WTC11 (cell line): Measurements from ENCODE around the gene PRRX1. TPM values are rescaled to one million over a fixed set of nuclear protein-coding genes. Genes with fewer than 3 reads are reported as not detected.

Experiments
- ATAC-seq: fragments of 200-7000 bp; cut with Tn5 transposase; 2 replicates; pipeline ENCODE4 v1.10.0; 2021; ENCODE audit warnings: mild to moderate bottlenecking, moderate library complexity
- CTCF ChIA-PET: fragments of 300-600 bp; sonication (Branson Sonifier 250); formaldehyde crosslinking; loops from one replicate; lab custom pipeline; 2021; ENCODE audit warnings: antibody characterized with exemption; lab: Charles Lee
- POLR2A ChIA-PET: fragments of 350-600 bp; sonication (Branson Sonifier 250); formaldehyde crosslinking; loops from one replicate; lab custom pipeline; 2021; ENCODE audit warnings: antibody characterized with exemption; lab: Charles Lee
- DNase-seq: peaks from one replicate; pipeline ENCODE4 v3.0.0; 2021; ENCODE audit warnings: low spot score
- H3K27ac Mint-ChIP-seq: 2 replicates; pipeline ENCODE4 v1.8.0; 2021; ENCODE audit warnings: mixed read lengths
- H3K27me3 Mint-ChIP-seq: 2 replicates; pipeline ENCODE4 v1.8.0; 2021; ENCODE audit warnings: low read depth, mild to moderate bottlenecking, moderate library complexity, mixed read lengths
- H3K36me3 Mint-ChIP-seq: 2 replicates; pipeline ENCODE4 v1.8.0; 2021; ENCODE audit warnings: mixed read lengths
- H3K4me1 Mint-ChIP-seq: 2 replicates; pipeline ENCODE4 v1.8.0; 2022; ENCODE audit warnings: mixed read lengths
- H3K4me3 Mint-ChIP-seq: 2 replicates; pipeline ENCODE4 v1.8.0; 2021; ENCODE audit warnings: mild to moderate bottlenecking, moderate library complexity, mixed read lengths
- H3K9me3 Mint-ChIP-seq: 2 replicates; pipeline ENCODE4 v1.8.0; 2021; ENCODE audit warnings: mixed read lengths
- CTCF ChIP-seq: fragments of 200-600 bp; IDR thresholded peaks from 2 replicates; pipeline ENCODE4 v1.8.0; 2022; ENCODE audit warnings: antibody characterized with exemption
- E2F5 ChIP-seq: sonication (generic); formaldehyde crosslinking; IDR thresholded peaks from 2 replicates; pipeline ENCODE4 v1.8.1; 2022; ENCODE audit warnings: mild to moderate bottlenecking, moderate library complexity, missing genetic modification reagents
- EMX1 ChIP-seq: fragments of 250-450 bp; sonication (Bioruptor Pico); IDR thresholded peaks from 2 replicates; pipeline ENCODE4 v1.8.0; 2021; ENCODE audit warnings: mild to moderate bottlenecking
- ESRRA ChIP-seq: sonication (generic); formaldehyde crosslinking; IDR thresholded peaks from 2 replicates; pipeline ENCODE4 v1.8.1; 2022; ENCODE audit warnings: mild to moderate bottlenecking, missing genetic modification reagents, borderline replicate concordance
- JAZF1 ChIP-seq: fragments of 250-450 bp; sonication (Bioruptor Pico); IDR thresholded peaks from 2 replicates; pipeline ENCODE4 v1.9.0; 2021; ENCODE audit warnings: moderate library complexity, mild to moderate bottlenecking, inconsistent platforms
- NFATC4 ChIP-seq: fragments of 250-450 bp; sonication (Bioruptor Pico); IDR thresholded peaks from 2 replicates; pipeline ENCODE4 v1.9.0; 2021; ENCODE audit warnings: mild to moderate bottlenecking
- RORB ChIP-seq: fragments of 250-450 bp; sonication (Bioruptor Pico); IDR thresholded peaks from 2 replicates; pipeline ENCODE4 v1.9.0; 2021; ENCODE audit warnings: mild to moderate bottlenecking
- ZBTB43 ChIP-seq: sonication (generic); formaldehyde crosslinking; IDR thresholded peaks from 2 replicates; pipeline ENCODE4 v1.8.1; 2023; ENCODE audit warnings: mild to moderate bottlenecking, missing genetic modification reagents
- ZNF219 ChIP-seq: sonication (generic); formaldehyde crosslinking; IDR thresholded peaks from 2 replicates; pipeline ENCODE4 v1.8.0; 2023; ENCODE audit warnings: missing genetic modification reagents, mild to moderate bottlenecking, borderline replicate concordance
- ZNF263 ChIP-seq: sonication (generic); formaldehyde crosslinking; IDR thresholded peaks from 2 replicates; pipeline ENCODE4 v1.8.1; 2022; ENCODE audit warnings: low read depth, mild to moderate bottlenecking, moderate library complexity, missing genetic modification reagents
- total RNA-seq: library from RNA; stranded (reverse); gene quantifications from 3 replicates; pipeline ENCODE4 v1.2.3, GENCODE V29; 2021
- TF ChIP-seq, protein P1 (sequence below): sonication (generic); formaldehyde crosslinking; IDR thresholded peaks from 2 replicates; pipeline ENCODE4 v1.8.1; 2022; ENCODE audit warnings: mild to moderate bottlenecking, missing genetic modification reagents, moderate library complexity, borderline replicate concordance
- TF ChIP-seq, protein P2 (sequence below): fragments of 250-450 bp; sonication (Bioruptor Pico); IDR thresholded peaks from 2 replicates; pipeline ENCODE4 v1.9.0; 2021; ENCODE audit warnings: mild to moderate bottlenecking
- TF ChIP-seq, protein P3 (sequence below): sonication (generic); formaldehyde crosslinking; IDR thresholded peaks from 2 replicates; pipeline ENCODE4 v1.8.0; 2022; ENCODE audit warnings: mild to moderate bottlenecking, missing genetic modification reagents
- TF ChIP-seq, protein P4 (sequence below): sonication (generic); formaldehyde crosslinking; IDR thresholded peaks from 2 replicates; pipeline ENCODE4 v1.8.0; 2022; ENCODE audit warnings: mild to moderate bottlenecking, missing genetic modification reagents
- TF ChIP-seq, protein P5 (sequence below): fragments of 250-450 bp; sonication (Bioruptor Pico); IDR thresholded peaks from 2 replicates; pipeline ENCODE4 v1.9.0; 2021; ENCODE audit warnings: mild to moderate bottlenecking
- TF ChIP-seq, protein P6 (sequence below): sonication (generic); formaldehyde crosslinking; IDR thresholded peaks from 2 replicates; pipeline ENCODE4 v1.8.1; 2023; ENCODE audit warnings: mild to moderate bottlenecking, missing genetic modification reagents

Gene PRRX1
- total RNA-seq, 1 experiment from 2014 or later, result 0.31 TPM

DNA sequence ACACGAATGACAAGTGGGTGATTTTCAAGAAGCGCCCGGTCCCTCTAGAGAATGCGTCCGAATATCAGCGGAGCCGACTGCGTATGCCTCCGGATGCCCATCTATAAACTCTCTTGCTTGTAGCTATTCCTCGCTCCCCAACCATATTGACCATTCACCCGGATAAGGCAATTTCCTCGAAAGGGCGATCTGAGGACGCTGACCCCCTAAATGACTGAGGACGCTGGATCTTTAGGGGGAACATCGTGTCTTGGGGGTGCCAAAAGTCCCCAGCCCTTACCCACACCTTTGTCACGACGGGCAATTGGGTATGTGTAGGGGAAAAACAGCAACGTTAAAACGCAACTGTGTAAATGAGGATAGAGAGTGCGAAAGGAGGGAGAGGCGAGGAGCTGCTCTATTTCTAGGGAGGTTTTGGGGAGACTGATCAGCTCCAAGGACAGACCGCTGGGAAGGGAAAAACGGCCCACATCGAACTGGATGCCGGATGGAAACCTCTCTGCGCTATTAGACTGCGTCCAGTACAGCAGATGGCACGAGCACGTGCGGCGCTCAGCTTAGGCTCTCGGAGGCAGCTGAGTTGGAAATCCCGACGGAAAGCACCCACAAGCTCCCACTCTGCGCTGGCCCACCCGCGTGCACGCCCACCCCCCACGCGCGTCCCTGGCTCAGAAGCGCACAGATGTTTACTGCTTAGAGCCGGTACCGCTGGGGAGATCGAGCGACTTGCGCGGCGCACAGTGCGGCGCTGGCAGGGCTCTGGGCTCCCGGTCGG, 2.9 kb upstream of the PRRX1 start (continued):
- TF ChIP-seq, protein P1, sequence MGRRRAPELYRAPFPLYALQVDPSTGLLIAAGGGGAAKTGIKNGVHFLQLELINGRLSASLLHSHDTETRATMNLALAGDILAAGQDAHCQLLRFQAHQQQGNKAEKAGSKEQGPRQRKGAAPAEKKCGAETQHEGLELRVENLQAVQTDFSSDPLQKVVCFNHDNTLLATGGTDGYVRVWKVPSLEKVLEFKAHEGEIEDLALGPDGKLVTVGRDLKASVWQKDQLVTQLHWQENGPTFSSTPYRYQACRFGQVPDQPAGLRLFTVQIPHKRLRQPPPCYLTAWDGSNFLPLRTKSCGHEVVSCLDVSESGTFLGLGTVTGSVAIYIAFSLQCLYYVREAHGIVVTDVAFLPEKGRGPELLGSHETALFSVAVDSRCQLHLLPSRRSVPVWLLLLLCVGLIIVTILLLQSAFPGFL (CRISPR knock-in tag), result no peak

GRCh38 chr1:170661646-170662411, 2.1 kb upstream of the PRRX1 start:
- peak; percentile 27 for ATAC-seq
- TF ChIP-seq NFATC4 (no peak), E2F5 (CRISPR knock-in tag) (no peak), ZBTB43 (CRISPR knock-in tag) (no peak), ZNF263 (CRISPR knock-in tag) (peak; percentile 87; the same call in 1 of the 2 replicates)
- TF ChIP-seq, protein P2, sequence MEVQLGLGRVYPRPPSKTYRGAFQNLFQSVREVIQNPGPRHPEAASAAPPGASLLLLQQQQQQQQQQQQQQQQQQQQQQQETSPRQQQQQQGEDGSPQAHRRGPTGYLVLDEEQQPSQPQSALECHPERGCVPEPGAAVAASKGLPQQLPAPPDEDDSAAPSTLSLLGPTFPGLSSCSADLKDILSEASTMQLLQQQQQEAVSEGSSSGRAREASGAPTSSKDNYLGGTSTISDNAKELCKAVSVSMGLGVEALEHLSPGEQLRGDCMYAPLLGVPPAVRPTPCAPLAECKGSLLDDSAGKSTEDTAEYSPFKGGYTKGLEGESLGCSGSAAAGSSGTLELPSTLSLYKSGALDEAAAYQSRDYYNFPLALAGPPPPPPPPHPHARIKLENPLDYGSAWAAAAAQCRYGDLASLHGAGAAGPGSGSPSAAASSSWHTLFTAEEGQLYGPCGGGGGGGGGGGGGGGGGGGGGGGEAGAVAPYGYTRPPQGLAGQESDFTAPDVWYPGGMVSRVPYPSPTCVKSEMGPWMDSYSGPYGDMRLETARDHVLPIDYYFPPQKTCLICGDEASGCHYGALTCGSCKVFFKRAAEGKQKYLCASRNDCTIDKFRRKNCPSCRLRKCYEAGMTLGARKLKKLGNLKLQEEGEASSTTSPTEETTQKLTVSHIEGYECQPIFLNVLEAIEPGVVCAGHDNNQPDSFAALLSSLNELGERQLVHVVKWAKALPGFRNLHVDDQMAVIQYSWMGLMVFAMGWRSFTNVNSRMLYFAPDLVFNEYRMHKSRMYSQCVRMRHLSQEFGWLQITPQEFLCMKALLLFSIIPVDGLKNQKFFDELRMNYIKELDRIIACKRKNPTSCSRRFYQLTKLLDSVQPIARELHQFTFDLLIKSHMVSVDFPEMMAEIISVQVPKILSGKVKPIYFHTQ (CRISPR knock-in tag), result no peak
- Mint-ChIP-seq H3K4me3 (peak overlapping the region; percentile 75), H3K9me3 (no peaks in the 10 kb centered on the region), H3K27ac (no peak overlapping the region), H3K36me3 (no peaks in the 10 kb centered on the region), H3K27me3 (peaks cover 95% of the 10 kb centered on the region), H3K4me1 (peaks cover 58% of the 10 kb centered on the region)
- ChIA-PET CTCF (interaction anchor here (1.3 kb wide), 1 partner anchor 37 kb away, joined by 3 read pairs; no protein-coding TSS in a partner anchor), POLR2A (no interaction called here)
- DNase-seq, result peak; percentile 53

DNA sequence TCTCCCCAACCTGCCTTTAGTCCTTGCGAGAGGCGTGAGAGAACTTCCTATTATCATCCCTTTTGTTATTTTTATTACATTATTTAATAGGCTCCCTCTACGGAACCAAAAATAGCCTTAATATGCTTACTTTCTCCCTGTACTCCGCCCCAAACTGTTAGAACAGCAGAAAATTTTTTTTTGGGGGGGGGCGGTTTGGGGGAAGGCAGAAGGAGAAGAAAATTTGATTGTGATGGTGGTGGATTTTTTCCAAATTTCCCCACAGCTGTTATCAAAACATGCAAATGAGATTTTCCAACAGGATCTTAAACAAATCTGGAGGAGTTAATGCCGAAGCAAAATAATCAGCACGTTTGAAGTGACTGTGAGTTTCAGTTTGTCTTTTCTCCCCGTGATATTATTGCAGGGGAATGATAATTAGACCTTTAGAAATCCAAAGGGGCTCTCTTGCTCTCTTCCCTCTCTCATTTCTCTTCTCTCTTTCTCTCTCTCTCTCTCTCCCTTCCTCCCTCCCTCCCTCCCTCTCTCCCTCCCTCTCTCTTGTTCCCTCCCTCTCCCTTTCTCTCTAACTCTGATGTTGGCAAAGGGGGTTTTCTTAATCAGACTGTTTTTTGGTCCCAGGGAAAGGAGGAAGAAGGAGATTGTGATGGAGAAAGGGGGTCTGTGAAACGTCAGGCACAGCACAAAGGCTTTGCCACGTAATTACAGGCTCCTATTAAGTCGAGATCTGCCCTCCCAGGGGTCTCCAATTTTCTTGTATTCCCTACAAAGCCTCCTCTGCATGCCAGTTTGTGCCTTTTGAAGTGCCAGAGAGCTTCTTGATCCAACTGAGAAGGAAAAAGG, 1.1 kb upstream of the PRRX1 start:
- ATAC-seq (no peak), DNase-seq (no peak)
- CTCF ChIA-PET, result interaction anchor here (1.2 kb wide), 1 partner anchor 26 kb away, joined by 4 read pairs; no protein-coding TSS in a partner anchor
- H3K27me3 Mint-ChIP-seq, result peaks cover 100% of the 10 kb centered on the region
- no peak overlapping the region for H3K27ac Mint-ChIP-seq
- peak overlapping the region; percentile 75 for H3K4me3 Mint-ChIP-seq
- no peaks in the 10 kb centered on the region for H3K36me3 Mint-ChIP-seq
- no peaks in the 10 kb centered on the region for H3K9me3 Mint-ChIP-seq
- POLR2A ChIA-PET, result no interaction called here
- peaks cover 58% of the 10 kb centered on the region for H3K4me1 Mint-ChIP-seq
- TF ChIP-seq RORB (CRISPR knock-in tag) (no peak), JAZF1 (CRISPR knock-in tag) (no peak), NFATC4 (no peak), ESRRA (CRISPR knock-in tag) (no peak), ZNF219 (CRISPR knock-in tag) (no peak), CTCF (no peak), EMX1 (no peak)
- TF ChIP-seq, protein P3, sequence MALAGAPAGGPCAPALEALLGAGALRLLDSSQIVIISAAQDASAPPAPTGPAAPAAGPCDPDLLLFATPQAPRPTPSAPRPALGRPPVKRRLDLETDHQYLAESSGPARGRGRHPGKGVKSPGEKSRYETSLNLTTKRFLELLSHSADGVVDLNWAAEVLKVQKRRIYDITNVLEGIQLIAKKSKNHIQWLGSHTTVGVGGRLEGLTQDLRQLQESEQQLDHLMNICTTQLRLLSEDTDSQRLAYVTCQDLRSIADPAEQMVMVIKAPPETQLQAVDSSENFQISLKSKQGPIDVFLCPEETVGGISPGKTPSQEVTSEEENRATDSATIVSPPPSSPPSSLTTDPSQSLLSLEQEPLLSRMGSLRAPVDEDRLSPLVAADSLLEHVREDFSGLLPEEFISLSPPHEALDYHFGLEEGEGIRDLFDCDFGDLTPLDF (CRISPR knock-in tag), result no peak
- TF ChIP-seq, protein P4, sequence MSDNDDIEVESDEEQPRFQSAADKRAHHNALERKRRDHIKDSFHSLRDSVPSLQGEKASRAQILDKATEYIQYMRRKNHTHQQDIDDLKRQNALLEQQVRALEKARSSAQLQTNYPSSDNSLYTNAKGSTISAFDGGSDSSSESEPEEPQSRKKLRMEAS (CRISPR knock-in tag), result no peak
- TF ChIP-seq, protein P5, sequence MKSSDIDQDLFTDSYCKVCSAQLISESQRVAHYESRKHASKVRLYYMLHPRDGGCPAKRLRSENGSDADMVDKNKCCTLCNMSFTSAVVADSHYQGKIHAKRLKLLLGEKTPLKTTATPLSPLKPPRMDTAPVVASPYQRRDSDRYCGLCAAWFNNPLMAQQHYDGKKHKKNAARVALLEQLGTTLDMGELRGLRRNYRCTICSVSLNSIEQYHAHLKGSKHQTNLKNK (CRISPR knock-in tag), result no peak
- TF ChIP-seq, protein P6, sequence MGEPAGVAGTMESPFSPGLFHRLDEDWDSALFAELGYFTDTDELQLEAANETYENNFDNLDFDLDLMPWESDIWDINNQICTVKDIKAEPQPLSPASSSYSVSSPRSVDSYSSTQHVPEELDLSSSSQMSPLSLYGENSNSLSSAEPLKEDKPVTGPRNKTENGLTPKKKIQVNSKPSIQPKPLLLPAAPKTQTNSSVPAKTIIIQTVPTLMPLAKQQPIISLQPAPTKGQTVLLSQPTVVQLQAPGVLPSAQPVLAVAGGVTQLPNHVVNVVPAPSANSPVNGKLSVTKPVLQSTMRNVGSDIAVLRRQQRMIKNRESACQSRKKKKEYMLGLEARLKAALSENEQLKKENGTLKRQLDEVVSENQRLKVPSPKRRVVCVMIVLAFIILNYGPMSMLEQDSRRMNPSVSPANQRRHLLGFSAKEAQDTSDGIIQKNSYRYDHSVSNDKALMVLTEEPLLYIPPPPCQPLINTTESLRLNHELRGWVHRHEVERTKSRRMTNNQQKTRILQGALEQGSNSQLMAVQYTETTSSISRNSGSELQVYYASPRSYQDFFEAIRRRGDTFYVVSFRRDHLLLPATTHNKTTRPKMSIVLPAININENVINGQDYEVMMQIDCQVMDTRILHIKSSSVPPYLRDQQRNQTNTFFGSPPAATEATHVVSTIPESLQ, result no peak
